Keratinocyte (primary cell): ENCODE measurements around the gene CD1E. TPM values are rescaled to one million over a fixed set of nuclear protein-coding genes. Genes with fewer than 3 reads are reported as not detected.
"Not testable (repeated sequence)": the region's sequence is repeated elsewhere in the genome, so short reads cannot be mapped to it uniquely, and the experiment has no call there.

Experiments
- DNase-seq: peaks from one replicate; pipeline ENCODE4 v3.0.0-alpha.2; 2011; ENCODE audit warnings: low read depth, missing footprints, low spot score
- FAIRE-seq: peaks from 2 replicates; lab custom pipeline; 2011; peaks lifted over from hg19 to GRCh38; lab: Jason Lieb, UNC
- H2AFZ ChIP-seq: 2 replicates; pipeline ENCODE4 v1.6.0; 2012; ENCODE audit warnings: low read length, control low read depth, inconsistent platforms; ENCODE audit not compliant: control insufficient read depth
- H3K27ac ChIP-seq: 2 replicates; pipeline ENCODE4 v1.5.1; 2011; ENCODE audit warnings: low read length; ENCODE audit not compliant: control insufficient read depth, insufficient read depth
- H3K27me3 ChIP-seq: 3 replicates; pipeline ENCODE4 v1.6.0; 2011; ENCODE audit warnings: low read length; ENCODE audit not compliant: control insufficient read depth, insufficient read depth; ENCODE audit errors: extremely low read depth
- H3K36me3 ChIP-seq, 2 experiments: 2 replicates in 1 of 2; 3 replicates in 1 of 2; pipeline ENCODE4 v1.5.1; 2011; ENCODE audit warnings: low read length in 2 of 2, mild to moderate bottlenecking in 1 of 2; ENCODE audit not compliant: control insufficient read depth in 2 of 2, insufficient read depth in 2 of 2; ENCODE audit errors: extremely low read depth in 1 of 2
- H3K4me1 ChIP-seq: 3 replicates; pipeline ENCODE4 v1.5.1; 2011; ENCODE audit warnings: low read length; ENCODE audit not compliant: control insufficient read depth, insufficient read depth; ENCODE audit errors: extremely low read depth
- H3K4me2 ChIP-seq: 3 replicates; pipeline ENCODE4 v1.6.0; 2011; ENCODE audit warnings: low read depth, low read length; ENCODE audit not compliant: control insufficient read depth, insufficient read depth; ENCODE audit errors: extremely low read depth
- H3K4me3 ChIP-seq, 3 experiments: fragments of 200-600 bp in 1 of 3; sonication (generic) in 1 of 3; 2 replicates in 2 of 3; 3 replicates in 1 of 3; pipeline ENCODE4 v1.5.1; 2011 to 2016; ENCODE audit warnings: low read length in 3 of 3, mild to moderate bottlenecking in 3 of 3, control low read depth in 2 of 3, inconsistent platforms in 1 of 3, low read depth in 1 of 3, mixed read lengths in 1 of 3, mixed run types in 1 of 3, moderate library complexity in 1 of 3; ENCODE audit not compliant: control insufficient read depth in 2 of 3, insufficient read depth in 2 of 3; ENCODE audit errors: extremely low read depth in 1 of 3
- H3K79me2 ChIP-seq: 2 replicates; pipeline ENCODE4 v1.6.0; 2012; ENCODE audit warnings: low read length; ENCODE audit not compliant: control insufficient read depth, insufficient read depth
- H3K9ac ChIP-seq: 3 replicates; pipeline ENCODE4 v1.6.0; 2011; ENCODE audit warnings: low read length; ENCODE audit not compliant: control insufficient read depth, insufficient read depth; ENCODE audit errors: extremely low read depth
- H3K9me1 ChIP-seq: 3 replicates; pipeline ENCODE4 v1.6.0; 2011; ENCODE audit warnings: low read length; ENCODE audit not compliant: control insufficient read depth, insufficient read depth; ENCODE audit errors: extremely low read depth
- H3K9me3 ChIP-seq: 2 replicates; pipeline ENCODE4 v1.5.1; 2012; ENCODE audit warnings: low read depth, low read length; ENCODE audit not compliant: control insufficient read depth
- H4K20me1 ChIP-seq: 3 replicates; pipeline ENCODE4 v1.6.0; 2011; ENCODE audit warnings: low read length; ENCODE audit not compliant: control insufficient read depth, insufficient read depth; ENCODE audit errors: extremely low read depth
- EZH2 ChIP-seq: IDR thresholded peaks from one replicate; pipeline ENCODE4 v1.6.1; 2012; ENCODE audit warnings: inconsistent platforms, mild to moderate bottlenecking, low read length, moderate library complexity
- dilution Hi-C: fragments of 300-500 bp; cut with MboI; formaldehyde crosslinking; loops from one replicate; pipeline ENCODE4 v1.7.0; 2020; ENCODE audit warnings: low sequenced_read_pairs; ENCODE audit not compliant: extremely low pct_ligation_motif_present
- polyA plus RNA-seq, 5 experiments: library from polyadenylated mRNA; depleted of rRNA in 3 of 5; stranded (reverse) in 3 of 5; stranded (forward) in 1 of 5; unstranded in 1 of 5; fragments of >200 nt; gene quantifications; 1 replicate in 1 of 5; 2 replicates in 3 of 5; 3 replicates in 1 of 5; pipeline versions ENCODE4 v1.2.1 to v1.2.3, GENCODE V29; 2011 to 2012; ENCODE audit warnings: missing spikeins in 2 of 5, low read depth in 1 of 5, low replicate concordance in 1 of 5
- TF ChIP-seq, protein P1 (sequence below), 3 experiments: IDR thresholded peaks in 1 of 3; conservative IDR thresholded peaks in 1 of 3; optimal IDR thresholded peaks in 1 of 3; 2 replicates in 2 of 3; 3 replicates in 1 of 3; pipeline versions ENCODE3 to v1.5.1; 2011; ENCODE audit warnings: low read length in 3 of 3, mild to moderate bottlenecking in 3 of 3, moderate library complexity in 2 of 3, control low read depth in 1 of 3, inconsistent platforms in 1 of 3; ENCODE audit not compliant: insufficient read depth in 2 of 3; ENCODE audit errors: extremely low read depth in 1 of 3

The CD1E gene
- polyA plus RNA-seq, 1 donor (not counting 4 experiments of a cell fraction or from before 2014, with no cell fraction given): not detected

DNA sequence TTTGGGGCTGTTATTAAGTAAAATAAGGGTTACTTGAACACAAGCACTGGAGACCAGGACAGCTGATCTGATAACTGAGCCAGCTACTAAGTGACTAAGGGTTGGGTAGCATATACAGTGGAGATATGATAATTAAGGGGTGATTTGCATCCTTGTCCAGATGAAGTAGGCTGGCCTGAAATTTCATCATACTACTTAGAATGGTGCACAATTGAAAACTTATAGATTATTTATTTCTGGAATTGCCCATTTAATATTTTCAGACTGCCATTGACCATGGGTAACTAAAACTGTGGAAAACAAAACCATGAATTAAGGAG, 18.5 kb upstream of the CD1E start:
- TF ChIP-seq EZH2: no peak
- TF ChIP-seq, protein P1, sequence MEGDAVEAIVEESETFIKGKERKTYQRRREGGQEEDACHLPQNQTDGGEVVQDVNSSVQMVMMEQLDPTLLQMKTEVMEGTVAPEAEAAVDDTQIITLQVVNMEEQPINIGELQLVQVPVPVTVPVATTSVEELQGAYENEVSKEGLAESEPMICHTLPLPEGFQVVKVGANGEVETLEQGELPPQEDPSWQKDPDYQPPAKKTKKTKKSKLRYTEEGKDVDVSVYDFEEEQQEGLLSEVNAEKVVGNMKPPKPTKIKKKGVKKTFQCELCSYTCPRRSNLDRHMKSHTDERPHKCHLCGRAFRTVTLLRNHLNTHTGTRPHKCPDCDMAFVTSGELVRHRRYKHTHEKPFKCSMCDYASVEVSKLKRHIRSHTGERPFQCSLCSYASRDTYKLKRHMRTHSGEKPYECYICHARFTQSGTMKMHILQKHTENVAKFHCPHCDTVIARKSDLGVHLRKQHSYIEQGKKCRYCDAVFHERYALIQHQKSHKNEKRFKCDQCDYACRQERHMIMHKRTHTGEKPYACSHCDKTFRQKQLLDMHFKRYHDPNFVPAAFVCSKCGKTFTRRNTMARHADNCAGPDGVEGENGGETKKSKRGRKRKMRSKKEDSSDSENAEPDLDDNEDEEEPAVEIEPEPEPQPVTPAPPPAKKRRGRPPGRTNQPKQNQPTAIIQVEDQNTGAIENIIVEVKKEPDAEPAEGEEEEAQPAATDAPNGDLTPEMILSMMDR (optimal IDR thresholded peaks at IDR 0.05 in 1 of 3, IDR thresholded peaks at IDR 0.05 in 1 of 3, conservative IDR thresholded peaks at IDR 0.05 in 1 of 3; ENCODE audit: extremely low read depth in 1 of 3, insufficient read depth in 2 of 3, low read length in 3 of 3): no peak
- Histone ChIP-seq H3K4me3 (no peak overlapping the region), H3K36me3 (no peaks in the 10 kb centered on the region), H3K27ac (no peak overlapping the region), H3K27me3 (no peaks in the 10 kb centered on the region), H3K4me2 (no peak overlapping the region), H4K20me1 (no peaks in the 10 kb centered on the region), H3K79me2 (no peaks in the 10 kb centered on the region), H3K9ac (no peak overlapping the region), H3K9me3 (no peaks in the 10 kb centered on the region), H3K4me1 (no peaks in the 10 kb centered on the region), H3K9me1 (no peaks in the 10 kb centered on the region), H2AFZ (no peak overlapping the region)
- dilution Hi-C loops: no loop called here
- FAIRE-seq (no peak), DNase-seq (no peak)

DNA sequence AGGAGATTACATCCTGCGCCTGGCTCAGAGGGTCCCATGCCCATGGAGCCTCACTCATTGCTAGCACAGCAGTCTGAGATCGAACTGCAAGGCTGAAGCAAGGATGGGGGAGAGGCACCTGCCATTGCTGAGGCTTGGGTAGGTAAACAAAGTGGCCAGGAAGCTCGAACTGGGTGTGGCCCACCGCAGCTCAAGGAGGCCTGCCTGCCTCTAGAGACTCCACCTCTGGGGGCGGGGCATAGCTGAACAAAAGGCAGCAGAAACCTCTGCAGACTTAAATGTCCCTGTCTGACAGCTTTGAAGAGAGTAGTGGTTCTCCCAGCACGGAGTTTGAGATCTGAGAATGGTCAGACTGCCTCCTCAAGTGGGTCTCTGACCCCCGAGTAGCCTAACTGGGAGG, 17.3 kb upstream of the CD1E start:
- dilution Hi-C loops, H3K79me2 ChIP-seq, H3K9me1 ChIP-seq, H3K9ac ChIP-seq, H3K4me1 ChIP-seq, H3K27me3 ChIP-seq, H2AFZ ChIP-seq, H3K27ac ChIP-seq, H4K20me1 ChIP-seq, H3K4me2 ChIP-seq, H3K4me3 ChIP-seq, H3K36me3 ChIP-seq, DNase-seq, H3K9me3 ChIP-seq, FAIRE-seq: not testable (repeated sequence)

DNA sequence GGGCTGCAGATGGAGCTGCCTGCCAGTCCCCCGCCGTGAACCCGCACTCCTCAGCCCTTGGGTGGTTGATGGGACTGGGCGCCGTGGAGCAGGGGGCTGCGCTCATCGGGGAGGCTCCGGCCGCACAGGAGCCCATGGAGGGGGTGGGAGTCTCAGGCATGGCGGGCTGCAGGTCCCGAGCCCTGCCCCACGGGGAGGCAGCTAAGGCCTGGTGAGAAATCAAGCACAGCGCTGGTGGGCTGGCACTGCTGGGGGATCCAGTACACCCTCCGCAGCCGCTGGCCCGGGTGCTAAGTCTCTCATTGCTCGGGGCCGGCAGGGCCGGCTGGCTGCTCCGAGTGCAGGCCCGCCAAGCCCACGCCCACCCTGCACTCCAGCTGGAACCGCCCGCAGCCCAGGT, 4.7 kb upstream of the CD1E start:
- DNase-seq, dilution Hi-C loops, H3K36me3 ChIP-seq, H3K79me2 ChIP-seq, H3K9ac ChIP-seq, H3K4me2 ChIP-seq, H3K27me3 ChIP-seq, H3K9me1 ChIP-seq, H3K27ac ChIP-seq, H3K4me1 ChIP-seq, H2AFZ ChIP-seq, H3K9me3 ChIP-seq, FAIRE-seq, H3K4me3 ChIP-seq, H4K20me1 ChIP-seq: not testable (repeated sequence)
